Mesenchymal stem cell (in vitro differentiated cells and primary cell): ENCODE data around the gene RAB30.
A peak's percentile ranks its signal among the peaks of the same experiment; 100 is the strongest.
"Not testable (repeated sequence)": the region's sequence is repeated elsewhere in the genome, so short reads cannot be mapped to it uniquely, and the experiment has no call there.

ENCODE experiments used
- DNase-seq: peaks from one replicate; pipeline ENCODE4 v3.0.0-alpha.2; 2013
- H2AFZ ChIP-seq: one replicate; pipeline ENCODE4 v1.6.1; 2013; ENCODE audit warnings: low read depth, mild to moderate bottlenecking, control low read depth, inconsistent platforms, low read length, moderate library complexity
- H2AK5ac ChIP-seq: 2 replicates; pipeline ENCODE4 v1.6.1; 2013; ENCODE audit warnings: low read length, moderate library complexity, mild to moderate bottlenecking, inconsistent platforms; ENCODE audit not compliant: severe bottlenecking
- H2BK120ac ChIP-seq: one replicate; pipeline ENCODE4 v1.6.1; 2013; ENCODE audit warnings: low read depth, mild to moderate bottlenecking, inconsistent platforms, low read length, moderate library complexity
- H2BK12ac ChIP-seq, 2 experiments: one replicate each; pipeline ENCODE4 v1.6.1; 2013; ENCODE audit warnings: inconsistent platforms in 2 of 2, low read length in 2 of 2, mild to moderate bottlenecking in 2 of 2, moderate library complexity in 2 of 2, control low read depth in 1 of 2
- H2BK15ac ChIP-seq: one replicate; pipeline ENCODE4 v1.6.1; 2013; ENCODE audit warnings: mild to moderate bottlenecking, low read depth, inconsistent platforms; ENCODE audit not compliant: poor library complexity, severe bottlenecking
- H2BK5ac ChIP-seq: 2 replicates; pipeline ENCODE4 v1.6.1; 2013; ENCODE audit warnings: low read depth, mild to moderate bottlenecking, low read length, control low read depth, inconsistent platforms; ENCODE audit not compliant: poor library complexity, severe bottlenecking
- H3K14ac ChIP-seq, 2 experiments: one replicate each; pipeline ENCODE4 v1.6.1; 2013; ENCODE audit warnings: inconsistent platforms in 2 of 2, low read length in 2 of 2, control low read depth in 1 of 2, mild to moderate bottlenecking in 1 of 2, moderate library complexity in 1 of 2
- H3K18ac ChIP-seq, 2 experiments: one replicate each; pipeline ENCODE4 v1.6.1; 2013; ENCODE audit warnings: inconsistent platforms in 2 of 2, low read length in 2 of 2, control low read depth in 1 of 2, low read depth in 1 of 2, mild to moderate bottlenecking in 1 of 2
- H3K23ac ChIP-seq, 2 experiments: one replicate each; pipeline ENCODE4 v1.6.1; 2013; ENCODE audit warnings: inconsistent platforms in 2 of 2, low read length in 2 of 2, mild to moderate bottlenecking in 2 of 2, moderate library complexity in 2 of 2, control low read depth in 1 of 2
- H3K27ac ChIP-seq: 2 replicates; pipeline ENCODE4 v1.5.1; 2013; ENCODE audit warnings: mild to moderate bottlenecking, moderate library complexity, low read length, control low read depth, inconsistent platforms; ENCODE audit not compliant: poor library complexity, severe bottlenecking
- H3K27me3 ChIP-seq, 2 experiments: 2 replicates each; pipeline versions ENCODE4 v1.6.1 to v1.7.0; 2013; ENCODE audit warnings: low read length in 2 of 2, mild to moderate bottlenecking in 2 of 2, moderate library complexity in 2 of 2, control low read depth in 1 of 2, inconsistent platforms in 1 of 2; ENCODE audit not compliant: control insufficient read depth in 1 of 2, insufficient read depth in 1 of 2
- H3K36me3 ChIP-seq, 2 experiments: 2 replicates each; pipeline versions ENCODE4 v1.6.1 to v1.7.0; 2013; ENCODE audit warnings: low read length in 2 of 2, control low read depth in 1 of 2, inconsistent platforms in 1 of 2, low read depth in 1 of 2, mild to moderate bottlenecking in 1 of 2; ENCODE audit not compliant: insufficient read depth in 2 of 2, control insufficient read depth in 1 of 2
- H3K4ac ChIP-seq, 2 experiments: one replicate each; pipeline ENCODE4 v1.6.1; 2013; ENCODE audit warnings: inconsistent platforms in 2 of 2, low read length in 2 of 2, mild to moderate bottlenecking in 2 of 2, moderate library complexity in 2 of 2, control low read depth in 1 of 2, low read depth in 1 of 2
- H3K4me1 ChIP-seq: 2 replicates; pipeline ENCODE4 v1.6.1; 2013; ENCODE audit warnings: low read depth, low read length, control low read depth; ENCODE audit not compliant: control insufficient read depth, insufficient read depth
- H3K4me2 ChIP-seq: 2 replicates; pipeline ENCODE4 v1.6.1; 2013; ENCODE audit warnings: low read length, mild to moderate bottlenecking, inconsistent platforms; ENCODE audit not compliant: poor library complexity, severe bottlenecking
- H3K4me3 ChIP-seq, 2 experiments: 2 replicates each; pipeline versions ENCODE4 v1.5.1 to v1.7.0; 2013; ENCODE audit warnings: low read length in 2 of 2, mild to moderate bottlenecking in 2 of 2, control low read depth in 1 of 2, low read depth in 1 of 2; ENCODE audit not compliant: insufficient read depth in 1 of 2
- H3K79me1 ChIP-seq: replicated peaks from 2 replicates; pipeline ENCODE4 v1.6.1; 2013; ENCODE audit warnings: mild to moderate bottlenecking, control low read depth, low read length, inconsistent platforms; ENCODE audit not compliant: poor library complexity, severe bottlenecking
- H3K9ac ChIP-seq: 2 replicates; pipeline ENCODE4 v1.7.0; 2013; ENCODE audit warnings: mild to moderate bottlenecking, low read length, moderate library complexity
- H3K9me3 ChIP-seq: 2 replicates; pipeline ENCODE4 v1.7.0; 2013; ENCODE audit warnings: mild to moderate bottlenecking, low read length; ENCODE audit not compliant: control insufficient read depth
- H4K8ac ChIP-seq: one replicate; pipeline ENCODE4 v1.6.1; 2013; ENCODE audit warnings: inconsistent platforms, mild to moderate bottlenecking, low read length, moderate library complexity
- H4K91ac ChIP-seq: one replicate; pipeline ENCODE4 v1.6.1; 2013; ENCODE audit warnings: mild to moderate bottlenecking, low read length, inconsistent platforms
- WGBS: methylation state at CpG from one replicate; pipeline ENCODE4 v1.1.7; 2013; ENCODE audit warnings: mixed read lengths; 5-methylcytosine and 5-hydroxymethylcytosine counted together

Gene RAB30

DNA sequence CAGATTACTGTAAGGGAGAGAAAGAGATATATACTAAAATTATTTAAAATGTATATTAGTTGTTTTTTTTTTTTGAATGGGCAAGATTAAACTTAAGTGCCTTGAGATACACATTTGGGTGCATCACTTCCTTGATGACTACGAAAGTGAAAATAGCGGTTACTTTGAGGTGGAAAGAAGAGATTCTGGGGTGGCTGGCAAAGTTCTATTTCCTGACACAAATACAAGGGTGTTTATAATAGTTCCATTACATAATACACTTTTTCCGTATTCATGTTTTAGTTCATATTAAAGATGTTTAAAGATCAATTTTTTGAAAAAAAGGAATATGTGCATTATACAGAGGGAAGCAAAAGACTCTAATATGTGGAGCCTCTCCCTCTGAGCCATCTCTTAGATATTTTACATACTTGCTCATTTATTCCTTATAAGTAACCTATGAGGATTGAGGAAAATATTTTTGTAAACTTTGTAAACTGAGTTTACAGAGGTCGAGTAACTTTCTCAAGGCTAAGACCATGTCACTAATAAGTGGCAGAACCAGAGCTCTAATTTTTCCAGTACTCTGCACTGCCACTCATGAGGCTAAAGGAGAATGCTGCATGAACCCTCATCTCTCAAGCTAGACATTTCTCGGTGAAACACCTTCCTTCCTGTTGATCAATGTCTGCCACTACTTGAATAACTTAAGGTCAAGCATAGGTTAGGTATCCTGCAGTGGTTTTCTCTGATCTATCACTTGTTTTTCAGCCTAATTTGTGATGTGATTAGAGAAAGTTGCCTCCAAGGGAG is 111.5 kb downstream of the RAB30 start:
- Histone ChIP-seq H2AK5ac (no peak overlapping the region), H3K9me3 (no peaks in the 10 kb centered on the region), H2BK15ac (no peak overlapping the region), H4K8ac (no peak overlapping the region), H3K27ac (no peak overlapping the region), H3K23ac (no peak overlapping the region), H2AFZ (no peak overlapping the region), H3K9ac (no peak overlapping the region), H3K4me1 (peaks cover 4% of the 10 kb centered on the region), H3K36me3 (no peaks in the 10 kb centered on the region), H4K91ac (no peak overlapping the region), H3K79me1 (no peaks in the 10 kb centered on the region), H3K4ac (no peak overlapping the region), H3K4me3 (no peak overlapping the region), H2BK12ac (no peak overlapping the region), H3K27me3 (no peaks in the 10 kb centered on the region), H2BK120ac (no peak overlapping the region), H3K18ac (no peak overlapping the region), H2BK5ac (no peak overlapping the region), H3K4me2 (no peak overlapping the region), H3K14ac (no peak overlapping the region)
- 76% methylated on average over 2 of the region's 5 CpGs for WGBS
- DNase-seq: no peak

GRCh38 chr11:82955736-82956453 is 115.8 kb downstream of the RAB30 start:
- not testable (repeated sequence) for H3K4me1 ChIP-seq, H2AK5ac ChIP-seq, H3K4me3 ChIP-seq, H2BK5ac ChIP-seq, H3K27ac ChIP-seq, H3K27me3 ChIP-seq, H3K14ac ChIP-seq, H3K23ac ChIP-seq, H3K4me2 ChIP-seq, H2AFZ ChIP-seq, H3K36me3 ChIP-seq, H3K79me1 ChIP-seq, H3K9me3 ChIP-seq, H3K9ac ChIP-seq
- peak overlapping the region; percentile 70 to 73 for H3K18ac ChIP-seq
- peak overlapping the region; percentile 39 for H4K91ac ChIP-seq
- H3K4ac ChIP-seq: peak overlapping the region in 1 of 2 experiments; percentile 63
- DNase-seq: peak; percentile 17
- H2BK120ac ChIP-seq: peak overlapping the region; percentile 34
- H2BK12ac ChIP-seq: peak overlapping the region; percentile 11 to 21
- peak overlapping the region; percentile 84 for H4K8ac ChIP-seq
- WGBS: 38% methylated on average over 9 of the region's 9 CpGs
- H2BK15ac ChIP-seq: peak overlapping the region; percentile 73

GRCh38 chr11:82950502-82950901 is 121.2 kb downstream of the RAB30 start:
- not testable (repeated sequence) for H3K4ac ChIP-seq, H2BK5ac ChIP-seq

GRCh38 chr11:82949352-82949751 is 122.3 kb downstream of the RAB30 start:
- Histone ChIP-seq H4K91ac (no peak overlapping the region), H3K27ac (no peak overlapping the region), H2BK15ac (no peak overlapping the region), H3K4ac (no peak overlapping the region), H2AK5ac (no peak overlapping the region), H3K79me1 (no peaks in the 10 kb centered on the region), H2BK5ac (no peak overlapping the region), H3K9ac (no peak overlapping the region), H3K14ac (no peak overlapping the region), H2AFZ (no peak overlapping the region), H2BK120ac (no peak overlapping the region), H3K4me3 (no peak overlapping the region), H3K4me1 (no peaks in the 10 kb centered on the region), H3K18ac (no peak overlapping the region), H3K23ac (no peak overlapping the region), H3K36me3 (no peaks in the 10 kb centered on the region), H3K9me3 (peaks cover 5% of the 10 kb centered on the region), H2BK12ac (no peak overlapping the region), H4K8ac (no peak overlapping the region), H3K27me3 (no peaks in the 10 kb centered on the region), H3K4me2 (no peak overlapping the region)
- no peak for DNase-seq

More at GRCh38 chr11:82950502-82950901, 121.2 kb downstream of the RAB30 start:
- not testable (repeated sequence) for H2AFZ ChIP-seq, H2AK5ac ChIP-seq, H2BK15ac ChIP-seq, H3K23ac ChIP-seq, H3K36me3 ChIP-seq, H3K14ac ChIP-seq, H3K9me3 ChIP-seq, H3K4me1 ChIP-seq, H2BK12ac ChIP-seq, H3K79me1 ChIP-seq, H3K4me3 ChIP-seq, H3K27me3 ChIP-seq, H3K18ac ChIP-seq, H3K27ac ChIP-seq, H3K9ac ChIP-seq, H4K91ac ChIP-seq, H4K8ac ChIP-seq, DNase-seq, H3K4me2 ChIP-seq, H2BK120ac ChIP-seq
- no CpG with 5 or more reads among the region's 2 CpGs for WGBS
